HepG2 (cell line): Measurements from ENCODE around the gene RNFT1. TPM values are rescaled to one million over a fixed set of nuclear protein-coding genes. Genes with fewer than 3 reads are reported as not detected.

Source experiments
- BRF2 ChIP-seq: sonication (generic); formaldehyde crosslinking; IDR thresholded peaks from 2 replicates; pipeline ENCODE4 v1.8.1; 2022; ENCODE audit warnings: mild to moderate bottlenecking, missing genetic modification reagents
- EHMT2 ChIP-seq: fragments of 200-600 bp; sonication (generic); IDR thresholded peaks from 2 replicates; pipeline ENCODE4 v1.7.0; 2017; ENCODE audit warnings: antibody characterized with exemption, low read depth, low read length, borderline replicate concordance
- GABPB1 ChIP-seq: IDR thresholded peaks from 2 replicates; pipeline ENCODE4 v1.6.1; 2016; ENCODE audit warnings: mild to moderate bottlenecking, missing genetic modification reagents, moderate library complexity, missing compliant biosample characterization
- HDAC1 ChIP-seq: sonication (generic); formaldehyde crosslinking; IDR thresholded peaks from 2 replicates; pipeline ENCODE4 v1.5.1; 2020; ENCODE audit warnings: mild to moderate bottlenecking, missing genetic modification reagents
- HMG20A ChIP-seq: IDR thresholded peaks from 2 replicates; pipeline ENCODE4 v1.6.1; 2016; ENCODE audit warnings: borderline replicate concordance
- HOMEZ ChIP-seq: IDR thresholded peaks from 2 replicates; pipeline ENCODE4 v1.6.1; 2016; ENCODE audit warnings: low read depth
- KAT2B ChIP-seq: fragments of 150-350 bp; IDR thresholded peaks from 2 replicates; pipeline ENCODE4 v1.6.1; 2014; ENCODE audit warnings: low read depth, low read length, borderline replicate concordance
- LBX2 ChIP-seq: sonication (generic); formaldehyde crosslinking; IDR thresholded peaks from 2 replicates; pipeline ENCODE4 v1.5.0; 2020; ENCODE audit warnings: missing genetic modification reagents, mild to moderate bottlenecking, borderline replicate concordance
- MAFF ChIP-seq: IDR thresholded peaks from 2 replicates; pipeline ENCODE4 v1.6.1; 2011; ENCODE audit warnings: low read depth, low read length, improper control_type of control experiment
- MED13 ChIP-seq: sonication (generic); formaldehyde crosslinking; IDR thresholded peaks from 2 replicates; pipeline ENCODE4 v1.5.0; 2020; ENCODE audit warnings: missing genetic modification reagents
- MEF2D ChIP-seq: sonication (generic); formaldehyde crosslinking; IDR thresholded peaks from 2 replicates; pipeline ENCODE4 v1.5.1; 2020; ENCODE audit warnings: mild to moderate bottlenecking, missing genetic modification reagents
- NKX3-1 ChIP-seq: sonication (generic); formaldehyde crosslinking; IDR thresholded peaks from 2 replicates; pipeline ENCODE4 v1.5.0; 2020; ENCODE audit warnings: missing genetic modification reagents
- PAXIP1 ChIP-seq: sonication (generic); formaldehyde crosslinking; conservative IDR thresholded peaks from 2 replicates; pipeline ENCODE4 v1.4.0; 2020; ENCODE audit warnings: mild to moderate bottlenecking, missing genetic modification reagents, moderate library complexity
- PRDM4 ChIP-seq: sonication (generic); formaldehyde crosslinking; IDR thresholded peaks from 2 replicates; pipeline ENCODE4 v1.9.0; 2021; ENCODE audit warnings: missing genetic modification reagents, borderline replicate concordance
- SMAD3 ChIP-seq: sonication (generic); formaldehyde crosslinking; IDR thresholded peaks from 2 replicates; pipeline ENCODE4 v1.4.0; 2020; ENCODE audit warnings: missing genetic modification reagents
- SP5 ChIP-seq: IDR thresholded peaks from 2 replicates; pipeline ENCODE4 v1.6.1; 2016; ENCODE audit warnings: low read depth, borderline replicate concordance
- YEATS4 ChIP-seq: sonication (generic); formaldehyde crosslinking; IDR thresholded peaks from 2 replicates; pipeline ENCODE4 v1.4.0; 2020; ENCODE audit warnings: missing genetic modification reagents, borderline replicate concordance
- ZIK1 ChIP-seq: sonication (generic); formaldehyde crosslinking; IDR thresholded peaks from 2 replicates; pipeline ENCODE4 v1.5.0; 2020; ENCODE audit warnings: mild to moderate bottlenecking, low read depth, missing genetic modification reagents, borderline replicate concordance
- ZNF235 ChIP-seq: sonication (generic); formaldehyde crosslinking; IDR thresholded peaks from 2 replicates; pipeline ENCODE4 v1.8.1; 2023; ENCODE audit warnings: mild to moderate bottlenecking, missing genetic modification reagents, borderline replicate concordance
- ZZZ3 ChIP-seq: sonication (generic); formaldehyde crosslinking; IDR thresholded peaks from 2 replicates; pipeline ENCODE4 v1.4.0; 2020; ENCODE audit warnings: missing genetic modification reagents, mild to moderate bottlenecking, borderline replicate concordance
- polyA plus RNA-seq, 8 experiments: library from polyadenylated mRNA; depleted of rRNA in 3 of 8; stranded (reverse) in 7 of 8; unstranded in 1 of 8; fragments of >200 nt; fragmentation: Illumina TruSeq in 4 of 8; extraction: Trizol in 4 of 8; gene quantifications; 2 replicates each; pipeline versions ENCODE4 v1.2.1 to v1.2.3, GENCODE V29; 2011 to 2016; ENCODE audit warnings: low read depth in 4 of 8, missing spikeins in 1 of 8, mixed read lengths in 1 of 8; ENCODE audit not compliant: insufficient read depth in 1 of 8
- total RNA-seq, 5 experiments: library from RNA; depleted of rRNA; stranded (reverse); fragments of >200 nt; fragmentation: Illumina TruSeq; extraction: Trizol; gene quantifications; 2 replicates each; pipeline ENCODE4 v1.2.3, GENCODE V29; 2016; ENCODE audit warnings: low read depth in 1 of 5

RNFT1 gene
- total and polyA plus RNA-seq, 2 of the 13 experiments (the other 11 are each of a cell fraction or from before 2014, with no cell fraction given): 19.1 to 22.1 TPM

GRCh38 chr17:59964482-59965328 lies at the start of gene RNFT1 (continued):
- TF ChIP-seq HOMEZ (CRISPR knock-in tag) (0 out of 2 replicates have a peak, but pooled peaks have one; percentile 26), GABPB1 (CRISPR knock-in tag) (peak; percentile 54; the same call in 1 of the 2 replicates), PAXIP1 (CRISPR knock-in tag) (no peak), SMAD3 (CRISPR knock-in tag) (no peak; the same call in 1 of the 2 replicates), NKX3-1 (CRISPR knock-in tag) (no peak), MEF2D (no peak; the same call in 1 of the 2 replicates), HMG20A (CRISPR knock-in tag) (no peak; the same call in 1 of the 2 replicates), MED13 (no peak), ZIK1 (CRISPR knock-in tag) (0 out of 2 replicates have a peak, but pooled peaks have one; percentile 56), HDAC1 (peak; percentile 52; the same call in 1 of the 2 replicates), SP5 (CRISPR knock-in tag) (peak; percentile 85), KAT2B (no peak), ZZZ3 (CRISPR knock-in tag) (no peak), BRF2 (no peak), YEATS4 (CRISPR knock-in tag) (peak; percentile 79), ZNF235 (CRISPR knock-in tag) (peak; percentile 76; the same call in 1 of the 2 replicates), LBX2 (CRISPR knock-in tag) (peak; percentile 53; the same call in 1 of the 2 replicates), EHMT2 (no peak), PRDM4 (CRISPR knock-in tag) (no peak), MAFF (no peak)
